DMS153 treated with DMSO at 0.1 percent for 48 hours (cell line): ENCODE data around the gene MEIS2.

Experiments used
- DNase-seq: peaks from one replicate; lab custom pipeline; 2025; ENCODE audit not compliant: unreplicated experiment; lab: John Stamatoyannopoulos, UW

MEIS2 gene

GRCh38 chr15:37077623-37078351 lies 22.6 kb downstream of the MEIS2 start:
- DNase-seq, result no peak

GRCh38 chr15:37076543-37076942 lies 23.8 kb downstream of the MEIS2 start:
- DNase-seq, result no peak

DNA sequence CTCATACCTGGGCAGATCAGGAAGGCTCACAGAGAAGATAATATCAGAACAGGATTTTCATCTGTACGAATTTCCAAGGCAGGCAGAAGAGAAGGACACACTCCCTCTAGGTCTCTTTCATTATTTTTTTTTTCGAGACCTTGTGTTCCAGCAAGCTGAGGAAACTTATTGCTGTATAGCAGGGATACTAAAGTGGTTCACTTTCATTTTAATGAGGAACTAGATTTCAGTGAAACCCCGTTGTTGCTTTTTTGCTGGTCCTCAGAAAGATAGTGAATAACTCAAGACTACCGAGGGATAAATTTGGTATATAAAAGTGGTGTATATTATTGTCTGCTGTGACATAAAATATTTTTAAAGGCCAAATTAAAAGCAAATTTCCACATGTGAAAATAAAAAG lies 24.6 kb downstream of the MEIS2 start:
- DNase-seq, result no peak

DNA sequence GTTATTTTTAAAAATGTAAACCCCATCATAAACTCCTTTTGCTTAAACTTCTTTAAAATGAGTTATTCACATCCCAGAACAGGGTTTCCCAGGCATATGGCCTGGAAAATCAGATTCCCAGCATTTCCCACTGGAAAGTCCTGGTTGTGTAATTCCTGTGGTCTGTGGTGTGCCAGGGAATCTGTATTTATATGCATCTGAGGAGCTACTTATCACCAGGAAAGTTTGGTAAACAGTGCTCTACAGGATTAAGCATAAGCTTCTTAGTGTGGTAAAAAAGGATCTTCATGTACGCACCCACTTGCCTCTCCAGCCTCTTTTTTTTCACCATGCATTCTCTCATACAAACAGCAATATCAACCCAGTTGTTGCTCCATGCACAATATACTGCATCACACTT lies 28.2 kb downstream of the MEIS2 start:
- no peak for DNase-seq

GRCh38 chr15:37071134-37071533 lies 29.2 kb downstream of the MEIS2 start:
- no peak for DNase-seq

- no peak for DNase-seq
Observed at GRCh38 chr15:37070686-37071085, 29.7 kb downstream of the MEIS2 start.

DNA sequence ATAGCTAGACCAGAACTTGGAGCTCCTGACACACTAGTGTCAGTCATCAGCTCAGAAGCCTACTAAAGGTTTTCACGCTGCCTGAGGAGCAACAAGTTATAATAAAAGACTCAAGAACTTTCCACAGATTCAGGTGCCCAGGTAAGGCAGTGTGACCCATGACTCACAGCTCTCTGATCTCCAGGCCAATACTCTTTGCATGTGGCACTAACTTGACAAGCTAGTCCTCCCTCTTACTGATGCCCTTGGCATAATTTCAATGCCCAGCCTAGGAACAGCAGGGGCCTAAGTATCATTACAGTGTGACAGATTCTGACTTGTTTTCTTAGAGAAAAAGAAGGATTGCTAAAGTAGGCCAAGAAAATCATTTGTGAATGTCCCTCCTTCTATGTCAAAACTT lies 38.4 kb downstream of the MEIS2 start:
- no peak for DNase-seq

DNA sequence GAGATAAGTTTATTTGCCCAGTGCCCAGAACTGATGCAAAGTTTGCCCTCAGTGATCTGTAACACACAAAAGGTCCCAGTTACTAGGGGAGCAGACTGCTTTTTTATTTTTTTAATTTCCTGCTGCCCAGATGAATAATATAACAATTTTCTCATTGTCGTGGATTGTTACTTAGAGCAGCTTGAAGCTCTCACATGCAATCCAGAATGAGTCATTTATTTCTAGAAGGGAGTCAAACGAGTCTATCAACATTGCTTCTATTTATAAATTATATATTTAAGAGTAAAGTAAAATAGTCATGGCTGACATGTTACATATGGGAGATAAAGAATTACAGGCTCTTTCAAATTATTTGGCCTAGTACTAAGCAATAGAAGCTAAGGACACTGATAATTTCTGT lies 41.3 kb downstream of the MEIS2 start:
- DNase-seq, result no peak

DNA sequence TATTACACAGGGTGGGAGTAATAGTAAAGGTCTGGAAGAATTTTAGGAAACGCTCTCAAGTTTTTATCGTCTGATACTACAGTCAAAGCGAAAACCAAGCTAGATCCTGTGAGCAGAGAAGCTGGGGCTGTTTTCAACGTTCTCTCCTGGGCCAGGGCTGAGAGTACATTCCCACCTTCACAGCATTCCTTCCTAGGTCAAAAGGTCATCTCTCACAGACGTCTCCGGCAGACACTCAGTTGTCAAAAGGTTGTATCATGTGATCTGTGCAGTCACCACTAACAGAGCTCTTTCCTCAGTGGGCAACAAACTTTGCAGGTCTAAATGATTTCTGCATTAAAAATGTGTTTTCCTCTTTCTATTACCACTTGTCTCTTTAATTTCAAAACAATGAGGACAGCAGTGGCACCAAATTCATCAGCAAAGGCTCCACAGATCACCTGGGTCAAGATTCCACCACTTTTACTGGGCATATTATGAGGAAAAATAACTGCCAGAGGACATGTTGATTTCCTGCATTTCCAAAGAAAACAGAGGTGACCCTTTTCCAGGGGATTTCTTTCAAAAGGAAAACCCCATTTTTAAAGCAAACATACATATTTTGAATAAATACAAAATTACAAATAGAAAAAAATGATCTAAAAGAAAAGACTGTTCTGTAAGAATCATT lies 41.9 kb downstream of the MEIS2 start:
- DNase-seq, result no peak

DNA sequence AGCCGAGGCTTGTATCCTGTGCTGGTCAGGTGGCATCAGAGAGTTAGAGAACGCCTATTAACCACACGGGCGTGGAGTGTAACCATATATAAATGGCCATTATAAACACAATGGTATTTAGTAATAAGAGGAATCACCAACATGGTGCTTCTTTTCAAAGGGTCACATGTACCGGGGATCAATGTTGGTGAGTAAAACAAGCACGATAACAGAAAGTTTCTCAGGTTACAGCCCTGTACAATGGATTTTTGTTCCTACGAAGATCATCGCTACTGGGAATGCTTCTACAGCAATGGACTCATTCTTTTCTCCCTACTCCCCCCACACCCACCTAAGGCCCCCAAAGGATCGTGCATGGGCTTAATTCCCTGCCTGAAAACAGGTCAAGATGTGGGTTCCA lies 42.5 kb downstream of the MEIS2 start:
- DNase-seq, result no peak

GRCh38 chr15:37057256-37057655 lies 43.1 kb downstream of the MEIS2 start:
- DNase-seq, result no peak

DNA sequence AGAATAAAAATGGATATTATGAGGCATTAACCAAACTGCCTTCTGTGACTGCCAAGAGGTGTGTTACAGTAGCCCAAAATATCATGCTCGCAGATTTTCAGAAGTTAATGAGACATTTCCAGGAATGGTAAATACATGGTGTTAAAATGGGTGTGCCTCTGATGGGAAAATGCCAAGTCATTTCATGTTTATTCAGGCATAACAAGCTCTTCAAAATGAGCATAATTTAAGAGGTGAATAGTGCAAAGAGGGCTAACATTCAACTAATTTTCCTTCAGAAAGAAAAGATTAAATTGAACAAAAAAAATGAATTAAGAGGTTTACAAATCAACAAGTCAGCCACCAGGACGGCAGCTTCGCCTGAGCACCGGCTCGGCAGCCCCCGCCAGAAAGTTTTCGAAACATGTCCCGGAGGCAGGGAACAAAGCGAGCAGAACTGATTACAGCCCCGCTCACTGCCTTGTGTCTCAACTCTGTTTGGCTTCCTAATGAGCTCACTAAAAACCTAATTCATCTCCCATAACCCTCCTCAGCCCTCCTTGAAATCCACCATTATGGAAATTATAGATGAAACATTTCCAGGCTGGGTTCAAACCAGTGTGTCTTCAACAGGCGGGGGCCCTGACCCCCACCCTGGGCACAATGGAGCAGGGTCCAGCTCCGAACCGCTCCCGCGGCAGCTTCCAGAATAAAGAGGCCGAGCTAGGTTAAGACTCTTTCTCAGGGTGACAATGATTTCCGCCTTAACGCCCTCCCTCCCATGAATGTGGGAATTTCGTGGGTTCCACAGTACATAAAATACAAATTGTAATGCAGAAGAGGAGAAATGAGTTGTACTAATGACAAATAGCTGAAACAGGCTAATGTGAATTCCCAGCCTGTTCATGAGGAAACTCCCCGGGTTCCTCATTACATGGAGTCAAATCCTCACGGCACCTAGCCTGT lies 43.9 kb downstream of the MEIS2 start:
- DNase-seq, result no peak

GRCh38 chr15:37055481-37055880 lies 44.9 kb downstream of the MEIS2 start:
- no peak for DNase-seq

DNA sequence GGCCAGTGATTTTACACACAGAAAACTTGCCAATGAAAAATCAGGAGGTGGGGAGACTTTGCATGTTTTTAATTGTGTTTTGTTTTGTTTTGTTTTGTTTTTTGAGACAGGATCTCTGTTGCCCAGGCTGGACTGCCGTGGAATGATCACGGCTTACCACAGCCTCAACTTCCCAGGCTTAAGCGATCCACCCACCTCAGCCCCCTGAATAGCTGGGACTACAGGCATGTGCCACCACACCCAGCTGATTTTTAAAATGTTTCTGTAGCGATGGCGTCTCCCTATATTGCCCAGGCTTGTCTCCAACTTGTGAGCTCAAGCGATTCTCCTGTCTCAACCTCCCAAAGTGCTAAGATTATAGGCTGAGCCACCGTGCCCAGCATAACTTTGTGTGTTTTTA lies 46.0 kb downstream of the MEIS2 start:
- DNase-seq, result no peak

GRCh38 chr15:37053166-37053565 lies 47.2 kb downstream of the MEIS2 start:
- DNase-seq, result no peak

DNA sequence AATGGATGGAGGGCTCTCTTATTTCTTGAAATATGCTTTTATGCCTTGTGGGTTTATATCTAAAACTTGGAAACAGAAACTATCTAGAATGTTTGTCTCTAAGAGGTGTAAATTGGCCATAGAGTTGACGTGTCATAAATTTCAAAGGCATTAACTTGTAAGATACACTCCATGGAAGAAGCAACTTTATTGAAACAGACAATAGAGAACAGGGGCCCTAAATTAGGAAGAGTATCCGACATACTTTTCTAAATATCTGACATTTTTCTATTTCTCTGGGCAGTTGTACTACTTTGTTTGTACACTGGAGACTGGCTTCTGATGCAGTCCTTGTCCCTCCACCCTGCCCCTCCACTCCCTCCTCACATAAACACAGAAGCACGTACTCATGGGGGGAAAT lies 50.0 kb downstream of the MEIS2 start:
- no peak for DNase-seq

GRCh38 chr15:37046876-37047614 lies 53.3 kb downstream of the MEIS2 start:
- DNase-seq, result no peak

- no peak for DNase-seq
Observed at GRCh38 chr15:37045859-37046740, 54.2 kb downstream of the MEIS2 start.

- DNase-seq, result no peak
Observed at GRCh38 chr15:37044915-37045648, 55.3 kb downstream of the MEIS2 start.
